Left forelimb (tissue), 1 donor: ENCODE results near the gene TBPL1.
"Not testable (repeated sequence)": the region's sequence is repeated elsewhere in the genome, so short reads cannot be mapped to it uniquely, and the experiment has no call there.

Experiments
- DNase-seq: peaks from one replicate; pipeline ENCODE4 v3.0.0-alpha.2; 2018; ENCODE audit warnings: low spot score

Gene TBPL1

DNA sequence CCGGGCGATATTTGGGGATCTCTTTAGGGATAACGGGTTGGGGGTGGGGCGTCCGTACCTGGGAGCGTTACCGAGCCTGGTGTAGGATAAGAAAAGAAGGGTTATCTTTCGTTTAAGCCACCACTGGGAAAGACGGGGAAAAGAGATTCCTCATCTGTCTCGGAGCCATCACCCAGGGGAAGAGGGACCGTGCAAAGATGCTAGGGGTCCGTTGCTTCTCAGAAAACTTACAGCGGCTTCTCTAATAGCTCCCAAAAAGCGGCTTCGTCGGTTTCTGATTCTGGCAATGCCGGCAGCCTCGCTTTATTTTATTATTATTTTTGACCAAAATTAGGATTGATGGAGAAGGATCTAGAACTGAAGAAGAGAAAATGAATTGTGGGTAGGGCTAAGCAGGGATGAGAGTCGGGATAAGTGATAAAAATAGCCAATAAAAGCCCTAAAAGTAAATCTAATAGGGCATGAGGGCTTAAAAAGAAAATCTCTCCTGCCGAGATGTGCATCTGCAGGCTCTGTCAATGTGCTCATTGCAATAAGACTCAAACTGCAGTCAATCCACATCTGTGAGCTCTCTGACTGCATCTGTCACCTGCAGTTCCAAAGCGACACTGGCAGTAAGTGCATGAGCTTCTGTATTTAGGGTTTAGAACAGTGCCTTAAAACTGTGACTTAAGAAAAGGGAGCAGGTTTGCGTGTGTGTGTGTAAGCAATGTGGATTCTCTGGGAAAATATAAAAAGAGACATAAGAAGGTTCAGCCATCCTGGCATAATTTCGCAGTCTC, 801 bp downstream of the TBPL1 start:
- DNase-seq = no peak

DNA sequence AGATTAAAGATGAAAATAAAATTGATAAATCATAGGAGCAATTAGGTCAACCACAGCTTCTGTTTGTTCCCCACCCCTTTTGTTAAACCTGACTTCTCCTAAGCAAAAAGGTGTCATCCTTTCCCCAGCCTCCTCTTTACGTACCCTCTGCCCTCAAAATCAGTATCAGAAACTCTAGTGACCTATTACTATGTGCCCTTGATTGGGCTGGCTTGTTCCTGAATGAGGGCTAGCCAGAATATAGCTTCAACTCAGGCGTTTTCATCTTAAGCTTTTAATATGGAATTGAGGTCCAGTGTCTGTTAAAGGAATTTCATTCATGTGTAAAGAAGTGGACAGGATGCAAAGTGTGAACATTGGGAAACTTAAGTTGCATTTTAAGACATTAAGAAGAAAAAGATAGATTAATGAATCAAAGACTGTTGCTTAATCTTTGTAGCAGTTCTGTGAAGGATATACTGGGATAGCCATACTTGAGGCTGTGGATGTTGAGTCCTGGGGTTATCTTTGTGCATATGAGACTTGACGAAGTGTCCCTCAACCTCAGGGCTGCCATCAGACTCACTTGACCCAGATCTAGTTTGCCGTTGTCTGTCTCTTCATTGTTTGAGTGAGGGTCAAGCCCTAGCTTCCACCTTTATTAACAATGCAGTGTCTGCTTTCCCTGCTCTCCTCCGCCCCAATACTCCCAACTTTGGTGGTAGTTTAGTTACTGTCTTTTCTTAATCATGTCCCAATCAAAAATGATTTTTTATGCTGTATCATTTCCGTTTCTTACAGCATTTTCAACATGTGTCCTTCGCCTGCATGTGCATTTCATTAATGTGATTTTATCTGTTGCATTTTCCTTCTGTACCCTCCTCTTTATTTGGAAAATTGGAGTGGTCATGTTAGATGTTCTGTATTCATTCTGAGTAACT, 1.9 kb downstream of the TBPL1 start:
- DNase-seq = no peak

DNA sequence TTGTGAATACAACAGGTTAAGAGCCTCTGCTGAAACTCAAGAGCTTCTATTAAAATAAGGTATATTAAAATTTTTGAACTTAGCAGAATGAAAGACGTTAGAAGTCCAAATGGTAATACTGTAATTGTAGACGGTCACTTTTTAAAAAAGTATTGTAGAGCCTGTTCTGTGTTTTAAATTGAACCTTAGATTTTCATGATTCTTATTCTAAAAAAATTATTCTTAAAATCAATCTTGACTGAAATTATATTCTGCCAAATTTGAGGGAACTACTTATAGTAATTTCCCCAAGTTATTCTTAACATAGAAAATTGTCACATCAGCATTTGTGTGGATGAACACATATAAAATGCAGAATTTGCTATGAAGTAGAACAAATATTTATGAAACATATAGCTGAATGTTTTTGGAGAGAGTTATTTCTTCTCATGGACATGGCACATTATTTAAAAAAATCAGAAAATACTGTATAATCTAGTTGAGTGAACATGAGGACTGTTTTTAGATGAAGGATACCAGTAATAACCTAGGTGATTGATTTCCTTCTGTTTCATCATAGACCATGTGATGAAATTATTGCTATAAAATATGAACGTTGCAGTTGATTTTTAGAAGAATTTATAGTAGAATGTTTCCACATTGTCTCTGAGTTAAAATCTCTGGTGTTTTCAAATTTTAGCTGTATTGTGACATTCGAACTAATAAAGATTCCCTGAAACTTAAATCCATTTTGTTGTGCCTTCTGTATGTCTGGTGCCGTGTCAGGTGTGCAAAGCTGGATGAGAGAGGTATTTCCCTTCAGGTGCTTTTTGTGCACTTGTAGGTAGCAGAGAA, 2.8 kb downstream of the TBPL1 start:
- no peak for DNase-seq

DNA sequence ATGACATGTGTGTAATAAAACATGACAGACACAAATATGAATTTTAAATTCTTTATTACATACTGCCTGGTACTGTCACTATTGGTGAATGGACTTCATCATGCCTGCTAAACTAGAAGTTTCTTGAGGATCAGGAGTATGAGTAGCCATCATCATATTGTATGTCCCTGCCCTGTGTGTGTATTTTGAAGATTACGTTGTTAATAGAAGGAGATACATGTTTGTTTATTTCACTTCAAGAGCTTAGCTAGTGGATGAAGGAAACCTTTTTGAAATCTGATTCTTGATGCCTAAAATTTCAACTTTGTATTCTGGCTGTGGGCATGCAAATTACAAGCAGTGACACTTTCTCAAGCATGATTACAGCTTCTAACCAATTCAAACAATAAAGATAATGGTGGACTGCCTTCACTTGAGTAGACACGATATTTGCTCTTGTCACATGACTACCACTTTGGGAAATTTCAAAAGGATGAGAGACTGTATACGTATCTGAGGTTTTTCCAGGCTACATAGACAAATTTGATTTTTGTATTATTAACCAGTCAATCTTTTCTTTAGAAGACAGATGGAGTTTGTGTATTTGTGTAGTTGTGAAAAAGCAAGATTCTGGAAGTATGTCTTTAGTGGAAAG, 3.5 kb downstream of the TBPL1 start:
- DNase-seq = no peak

DNA sequence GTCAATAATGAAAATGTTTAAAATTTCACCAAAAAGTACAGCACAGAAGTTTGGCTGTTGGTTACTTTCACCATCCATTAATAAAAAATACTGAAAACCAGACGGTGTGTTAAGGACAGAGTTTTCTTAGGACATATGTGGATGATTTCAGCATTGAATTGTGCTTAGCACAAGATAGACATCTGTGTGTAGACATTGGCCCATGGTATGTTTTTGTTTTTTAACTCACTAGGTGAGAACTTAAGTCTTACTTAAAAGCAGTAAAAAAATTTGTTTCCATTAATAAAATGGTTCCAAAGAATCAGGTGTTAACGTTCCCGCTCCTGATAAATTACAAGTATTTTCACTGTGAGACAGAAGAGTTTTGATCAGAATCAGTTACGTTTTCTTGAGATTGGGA, 4.2 kb downstream of the TBPL1 start:
- DNase-seq = no peak

DNA sequence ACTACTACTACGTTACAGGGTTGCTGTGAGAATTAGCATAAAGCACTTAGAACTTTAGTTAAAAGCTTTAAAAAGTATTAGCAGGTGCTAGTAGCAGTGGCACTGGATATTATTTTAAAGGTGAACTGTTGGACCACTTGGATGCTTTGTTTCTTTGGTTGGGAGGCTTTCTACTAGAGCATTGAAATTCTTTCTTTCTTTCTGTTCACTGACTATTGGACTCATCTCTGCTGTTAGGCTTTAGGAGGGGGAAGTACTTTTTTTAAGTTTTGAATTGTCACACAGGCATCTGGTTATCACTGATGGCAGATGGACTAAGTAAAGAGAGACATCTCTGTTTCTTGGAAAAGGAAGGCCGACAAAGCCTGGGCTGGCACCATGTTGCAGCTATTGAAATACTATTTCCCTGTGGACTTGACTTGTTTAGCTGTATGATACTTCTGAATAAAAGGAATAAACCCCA, 4.8 kb downstream of the TBPL1 start:
- DNase-seq = no peak

DNA sequence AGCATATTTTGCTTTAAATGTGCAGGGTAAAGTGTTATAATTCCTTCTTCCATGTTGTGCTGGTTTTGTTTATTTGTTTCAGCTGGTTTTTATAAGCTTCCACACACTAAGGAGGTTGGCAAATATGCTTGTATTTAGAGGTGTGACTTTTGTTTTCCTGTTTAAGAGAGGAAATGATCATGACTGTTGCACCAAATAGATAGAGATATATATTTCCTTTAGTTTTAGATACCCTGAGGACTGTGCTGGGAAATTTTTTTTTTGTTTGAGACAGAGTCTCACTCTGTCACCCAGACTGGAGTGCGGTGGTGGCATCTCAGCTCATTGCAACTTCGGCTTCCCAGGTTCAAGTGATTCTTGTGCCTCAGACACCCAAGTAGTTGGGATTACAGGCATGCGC, 5.8 kb downstream of the TBPL1 start:
- no peak for DNase-seq

DNA sequence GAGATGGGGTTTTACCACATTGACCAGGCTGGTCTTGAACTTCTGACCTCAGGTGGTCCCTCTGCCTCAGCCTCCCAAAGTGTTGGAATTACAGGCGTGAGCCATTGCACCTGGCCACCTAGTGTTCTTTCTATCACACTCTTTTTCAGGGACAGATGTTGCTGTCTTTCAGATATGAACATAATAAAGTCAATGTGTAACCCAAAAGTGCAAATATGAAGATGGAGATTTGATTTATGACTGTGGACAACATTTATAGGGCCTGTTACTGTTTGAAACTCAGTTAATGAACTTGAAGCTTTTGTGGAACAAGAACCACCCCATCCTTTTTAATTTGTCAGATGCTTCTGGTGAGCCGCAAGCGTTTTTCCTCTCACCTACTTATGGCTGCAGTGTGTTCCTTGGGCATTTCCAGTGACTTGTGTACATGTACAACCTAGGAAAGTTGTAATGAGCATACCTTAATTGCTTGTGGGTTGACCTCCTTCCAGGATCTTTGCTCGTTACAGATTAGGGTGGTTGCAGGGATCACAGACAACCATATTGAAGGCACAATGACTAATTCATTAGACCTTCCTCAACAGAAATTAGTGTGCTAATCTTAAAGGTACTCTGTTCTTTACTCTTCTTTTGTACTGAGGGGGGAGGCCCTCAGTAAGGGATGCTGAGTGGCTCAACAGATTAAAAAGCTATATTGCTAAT, 6.8 kb downstream of the TBPL1 start:
- DNase-seq = no peak

DNA sequence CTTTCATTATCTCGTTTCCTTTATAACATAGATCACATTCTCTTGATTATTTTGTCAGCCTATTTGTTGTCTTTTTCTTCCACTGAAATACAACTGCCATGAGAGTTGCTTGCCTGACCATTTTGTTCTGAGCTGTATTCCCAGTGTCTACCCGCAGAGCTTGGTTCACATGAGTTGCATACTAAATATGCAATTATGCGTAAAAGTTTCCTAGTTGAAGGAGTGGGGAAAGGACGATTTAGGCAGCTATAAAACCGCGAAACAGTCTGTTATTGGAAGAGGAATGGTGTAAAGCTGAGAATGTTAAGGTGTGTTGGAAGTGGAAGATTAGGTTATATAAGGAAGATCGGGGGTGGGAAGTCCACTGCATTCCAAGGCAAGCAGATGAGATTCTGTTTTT, 8.8 kb downstream of the TBPL1 start:
- DNase-seq = no peak

DNA sequence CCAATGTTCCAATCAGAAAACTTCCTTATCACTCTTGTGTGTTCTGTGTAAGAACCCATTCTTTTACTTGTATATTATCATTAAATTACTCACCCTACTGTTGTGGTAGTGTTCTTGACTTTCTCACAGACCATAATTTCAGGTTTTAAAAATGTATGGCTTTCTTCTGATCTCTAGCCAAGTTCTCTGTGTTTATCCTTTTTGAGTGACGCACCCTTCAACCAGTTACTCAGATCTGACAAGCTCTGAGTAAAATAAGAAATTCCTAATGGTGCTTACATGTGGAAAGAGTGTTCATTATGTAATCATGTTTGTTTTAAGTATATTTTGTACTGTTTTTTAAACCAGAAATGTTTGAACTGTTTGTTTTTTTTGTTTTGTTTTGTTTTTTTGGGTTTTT, 11.0 kb downstream of the TBPL1 start:
- no peak for DNase-seq

DNA sequence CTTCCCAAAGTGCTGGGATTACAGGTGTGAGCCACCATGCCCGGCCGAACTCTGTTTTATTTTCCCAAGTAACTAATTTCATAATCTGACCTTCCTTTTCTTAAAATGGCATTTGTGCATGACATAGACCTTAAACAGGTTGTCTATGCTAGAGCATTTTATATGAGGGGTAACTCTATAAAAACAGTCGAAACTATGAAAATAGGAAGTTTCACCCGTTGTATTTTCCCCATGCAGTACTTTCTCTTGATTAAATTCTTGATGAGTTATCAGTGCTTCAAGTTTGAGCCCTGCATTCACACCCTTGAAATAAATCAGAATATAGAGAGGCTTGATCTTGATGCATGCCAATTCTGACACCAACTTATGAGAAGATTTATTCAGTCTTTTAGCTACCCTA, 11.7 kb downstream of the TBPL1 start:
- no peak for DNase-seq

DNA sequence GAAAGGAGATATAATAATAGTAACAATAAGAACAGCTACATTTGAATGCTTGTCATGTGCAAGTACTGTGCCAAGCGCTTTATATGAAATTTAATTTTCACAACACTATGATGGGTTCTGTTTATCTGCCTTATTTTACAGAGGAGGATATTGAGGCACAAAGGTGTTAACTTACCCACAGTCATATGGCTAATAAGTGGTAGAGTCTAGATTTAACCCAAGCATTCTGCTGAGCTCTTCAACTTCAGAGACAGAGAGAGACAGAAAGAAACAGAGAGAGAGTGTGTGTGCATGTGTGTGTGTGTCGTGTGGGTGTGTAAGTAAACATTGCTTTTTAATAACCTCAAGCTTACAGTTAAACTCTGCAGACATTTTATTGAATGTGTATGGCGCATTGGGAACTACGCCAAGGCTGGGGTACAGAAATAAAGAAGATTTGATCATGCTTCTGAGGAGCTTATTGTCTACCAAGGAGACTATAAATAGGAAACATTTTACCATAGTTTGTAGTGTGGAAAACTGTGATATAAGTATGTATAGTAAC, 12.9 kb downstream of the TBPL1 start:
- no peak for DNase-seq

DNA sequence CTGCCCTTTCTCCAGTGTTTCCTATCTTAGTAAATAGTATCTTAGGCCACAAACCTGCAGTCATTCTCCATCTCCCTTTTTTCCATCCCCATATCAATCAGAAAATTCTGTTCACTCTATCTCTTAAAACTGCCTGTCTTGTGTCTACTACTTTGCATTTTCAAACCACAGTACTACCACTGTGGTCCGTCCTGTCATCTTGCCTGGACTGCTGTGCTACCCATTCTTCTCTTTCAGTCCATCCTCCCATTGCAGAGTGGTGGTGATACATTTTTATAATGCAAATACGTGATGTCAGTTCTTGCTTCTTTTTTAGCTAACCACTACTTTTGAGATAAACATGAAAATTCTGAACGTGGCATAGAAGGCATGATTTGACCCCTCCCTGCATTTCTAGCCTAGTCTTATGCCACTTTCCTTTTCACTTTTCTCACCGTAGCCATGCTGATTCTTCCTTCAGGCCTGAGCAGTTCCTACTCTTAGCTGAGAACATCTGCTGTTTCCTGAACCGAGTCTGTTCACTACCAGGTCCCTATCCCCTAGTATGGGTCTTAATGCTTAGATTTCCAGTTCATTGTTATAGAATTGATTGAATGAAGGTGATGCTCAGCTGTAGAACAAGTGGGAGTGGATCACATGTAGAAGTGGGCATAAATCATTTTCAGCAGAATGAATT, 13.8 kb downstream of the TBPL1 start:
- no peak for DNase-seq

DNA sequence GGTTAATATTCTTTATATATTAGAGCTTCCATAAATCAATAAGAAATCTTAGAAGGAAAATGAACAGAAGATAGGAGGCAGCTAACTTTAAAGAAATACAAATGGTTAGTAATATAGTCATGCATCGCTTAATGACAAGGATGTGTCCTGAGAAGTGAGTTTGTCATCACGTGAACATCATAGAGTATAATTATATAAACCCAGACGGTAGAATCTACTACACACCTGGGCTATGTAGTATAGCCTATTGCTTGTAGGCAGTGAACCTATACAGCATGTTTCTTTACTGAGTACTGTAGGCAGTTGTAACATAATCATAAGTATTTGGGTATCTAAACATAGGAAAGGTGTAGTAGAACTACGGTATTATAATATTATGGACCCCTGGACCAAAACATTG, 14.3 kb downstream of the TBPL1 start:
- DNase-seq = no peak

DNA sequence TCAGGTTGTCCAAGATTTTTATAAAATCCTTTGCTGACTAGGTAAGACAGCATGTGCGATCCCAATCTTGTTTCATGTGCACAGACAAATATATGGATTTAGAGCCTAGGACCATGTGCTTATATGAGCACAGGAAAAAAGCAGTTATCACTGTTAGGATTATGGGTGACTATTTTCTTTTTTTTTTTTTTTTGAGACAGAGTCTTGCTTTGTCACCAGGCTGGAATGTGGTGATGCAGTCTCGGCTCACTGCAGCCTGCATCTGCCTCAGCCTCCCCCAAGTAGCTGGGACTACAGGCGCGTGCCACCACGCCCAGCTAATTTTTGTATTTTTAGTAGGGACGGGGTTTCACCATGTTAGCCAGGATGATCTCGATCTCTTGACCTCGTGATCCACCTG, 14.8 kb downstream of the TBPL1 start:
- not testable (repeated sequence) for DNase-seq

DNA sequence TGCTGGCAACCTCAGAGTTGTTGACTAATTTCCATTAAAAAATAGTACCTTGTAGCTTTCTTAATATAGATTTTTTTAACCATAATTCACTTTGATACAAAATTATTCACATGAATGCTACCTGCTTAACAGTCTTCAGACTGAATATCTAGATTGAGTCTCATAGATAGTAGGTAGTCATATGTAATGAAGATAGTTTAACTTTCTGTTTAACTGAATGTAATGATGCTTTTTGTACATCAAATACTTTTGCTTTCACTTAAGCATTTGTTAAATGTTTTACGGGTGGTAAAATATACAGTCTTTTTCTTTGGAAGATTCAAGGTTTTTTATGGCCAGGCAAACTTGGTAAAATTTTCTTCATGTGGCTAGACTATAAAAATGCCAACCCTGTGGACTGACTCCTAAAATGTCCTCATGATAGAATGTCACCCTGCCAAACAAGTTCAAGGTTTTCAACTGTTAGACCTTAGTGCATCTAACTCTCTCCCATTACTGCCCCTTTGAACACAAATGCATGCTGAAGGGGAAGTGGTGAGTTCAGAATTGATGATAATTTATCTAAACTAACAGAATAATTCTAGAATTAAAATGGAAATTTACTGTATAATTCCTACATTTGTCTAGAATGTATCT, 16.4 kb downstream of the TBPL1 start:
- DNase-seq = no peak

DNA sequence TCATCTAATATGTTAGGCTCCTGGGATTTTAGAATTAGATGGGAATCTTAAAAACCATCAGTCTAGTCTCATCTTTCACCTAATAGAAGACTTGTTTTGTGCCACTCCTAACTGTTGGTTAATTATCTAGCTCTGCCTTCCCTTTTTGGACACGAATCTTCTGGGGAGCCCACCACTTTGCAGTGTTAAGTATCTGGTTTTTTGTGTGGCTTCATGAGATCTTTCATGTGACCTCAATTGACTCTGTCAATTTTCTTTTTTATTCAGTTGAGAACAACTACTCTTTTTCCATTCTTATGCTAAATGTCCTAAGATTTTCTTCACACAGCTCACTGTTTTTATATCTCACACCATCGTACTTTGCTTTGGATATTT, 16.9 kb downstream of the TBPL1 start:
- DNase-seq = no peak

DNA sequence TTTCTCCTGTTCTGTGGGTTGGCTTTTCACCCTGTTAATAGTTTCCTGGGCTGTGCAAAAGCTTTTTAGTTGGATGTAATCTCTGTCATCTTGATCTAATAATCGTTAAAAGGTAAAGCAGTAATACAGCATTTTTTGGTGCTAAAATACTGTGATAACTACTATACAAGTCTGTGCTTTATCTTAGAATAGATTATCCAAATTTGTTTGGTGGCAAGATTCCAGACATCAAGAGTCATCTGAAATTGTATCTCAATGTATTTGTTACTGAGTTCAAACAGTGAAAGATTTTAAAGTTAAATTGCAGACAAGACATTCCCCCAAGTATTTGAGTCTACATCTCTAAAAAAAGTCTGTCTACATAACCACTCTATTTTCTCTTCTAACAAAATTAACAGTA, 18.8 kb downstream of the TBPL1 start:
- DNase-seq = no peak

DNA sequence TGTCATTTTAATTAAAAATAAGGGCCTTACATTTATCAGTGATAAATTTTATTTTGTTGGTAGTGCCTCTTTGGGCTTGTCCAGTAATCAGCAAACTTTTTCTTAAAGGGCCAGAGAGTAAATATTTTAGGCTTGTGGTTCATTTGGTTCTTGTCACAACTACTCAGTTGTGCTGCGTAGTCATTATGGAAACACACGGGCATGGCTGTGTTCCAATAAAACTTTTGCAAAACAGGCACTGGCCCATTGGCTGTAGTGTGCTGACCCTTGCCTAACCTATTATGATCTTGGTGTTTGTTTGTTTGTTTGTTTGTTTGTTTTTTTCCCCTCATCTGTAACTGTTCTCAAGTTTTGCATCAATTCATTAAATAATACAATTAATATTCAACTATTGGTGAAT, 19.4 kb downstream of the TBPL1 start:
- no peak for DNase-seq
